IMR-90 (cell line): Measurements from ENCODE around the gene CD300LG. TPM values are rescaled to one million over a fixed set of nuclear protein-coding genes. Genes with fewer than 3 reads are reported as not detected.

Experiments
- ATAC-seq: fragments of 200-7000 bp; cut with Tn5 transposase; 2 replicates; pipeline ENCODE4 v1.9.1; 2020; ENCODE audit warnings: low read depth, mild to moderate bottlenecking, moderate library complexity
- BruUV-seq: library from RNA; stranded (reverse); fragments of 400-500 nt; replicated peaks from 2 replicates; lab custom pipeline; 2021; lab: Mats Ljungman, UMichigan
- CTCF ChIA-PET: fragments of 300-600 bp; formaldehyde crosslinking; extraction: SDS; loops from one replicate; lab custom pipeline; 2021; ENCODE audit warnings: antibody characterized with exemption; lab: Yijun Ruan, JAX
- POLR2A ChIA-PET: fragments of 300-600 bp; sonication (Branson Sonifier 250); formaldehyde crosslinking; loops from one replicate; lab custom pipeline; 2022; ENCODE audit warnings: antibody characterized with exemption; ENCODE audit not compliant: unreplicated experiment; lab: Charles Lee
- DNase-seq: peaks from one replicate; pipeline ENCODE4 v3.0.0; 2013
- H2AFZ ChIP-seq: replicated peaks from 2 replicates; pipeline ENCODE3; 2013; ENCODE audit warnings: low read length, mild to moderate bottlenecking; ENCODE audit not compliant: poor library complexity
- H2AK5ac ChIP-seq: 2 replicates; pipeline ENCODE4 v1.6.1; 2013; ENCODE audit warnings: low read depth, low read length, inconsistent platforms
- H2AK9ac ChIP-seq: replicated peaks from 2 replicates; pipeline ENCODE3; 2013; ENCODE audit warnings: mild to moderate bottlenecking, low read depth, low read length, moderate library complexity; ENCODE audit not compliant: poor library complexity
- H2BK120ac ChIP-seq: 2 replicates; pipeline ENCODE4 v1.6.1; 2013; ENCODE audit warnings: low read depth, low read length, inconsistent platforms
- H2BK15ac ChIP-seq: 3 replicates; pipeline ENCODE4 v1.6.1; 2013; ENCODE audit warnings: low read depth, low read length, inconsistent platforms
- H2BK20ac ChIP-seq: 2 replicates; pipeline ENCODE4 v1.6.1; 2013; ENCODE audit warnings: low read depth, mild to moderate bottlenecking, inconsistent platforms, low read length, moderate library complexity
- H2BK5ac ChIP-seq: 2 replicates; pipeline ENCODE4 v1.6.1; 2013; ENCODE audit warnings: mild to moderate bottlenecking, low read depth, low read length, inconsistent platforms; ENCODE audit not compliant: poor library complexity, severe bottlenecking
- H3K14ac ChIP-seq: replicated peaks from 2 replicates; pipeline ENCODE4 v1.6.1; 2013; ENCODE audit warnings: low read depth, low read length, inconsistent platforms
- H3K18ac ChIP-seq: 2 replicates; pipeline ENCODE4 v1.6.1; 2013; ENCODE audit warnings: low read depth, low read length, control low read depth
- H3K23ac ChIP-seq: 2 replicates; pipeline ENCODE4 v1.6.1; 2013; ENCODE audit warnings: low read depth, low read length, inconsistent platforms
- H3K27ac ChIP-seq: 2 replicates; pipeline ENCODE4 v1.5.1; 2013; ENCODE audit warnings: mild to moderate bottlenecking, control low read depth, low read length; ENCODE audit not compliant: insufficient read depth
- H3K27me3 ChIP-seq: 2 replicates; pipeline ENCODE4 v1.6.1; 2013; ENCODE audit warnings: low read length; ENCODE audit not compliant: control insufficient read depth, insufficient read depth
- H3K36me3 ChIP-seq: 2 replicates; pipeline ENCODE4 v1.6.1; 2013; ENCODE audit warnings: low read length, mixed read lengths; ENCODE audit not compliant: control insufficient read depth, insufficient read depth
- H3K4ac ChIP-seq: 2 replicates; pipeline ENCODE4 v1.6.1; 2013; ENCODE audit warnings: low read depth, low read length, inconsistent platforms
- H3K4me1 ChIP-seq: 2 replicates; pipeline ENCODE4 v1.6.1; 2013; ENCODE audit warnings: low read length, mixed read lengths; ENCODE audit not compliant: control insufficient read depth, insufficient read depth
- H3K4me2 ChIP-seq: 2 replicates; pipeline ENCODE4 v1.6.1; 2013; ENCODE audit warnings: low read depth, mild to moderate bottlenecking, control low read depth, low read length, moderate library complexity
- H3K4me3 ChIP-seq: 2 replicates; pipeline ENCODE4 v1.5.1; 2013; ENCODE audit warnings: low read depth, mild to moderate bottlenecking, control low read depth, low read length, moderate library complexity; ENCODE audit not compliant: insufficient read depth
- H3K56ac ChIP-seq: 2 replicates; pipeline ENCODE4 v1.6.1; 2013; ENCODE audit warnings: low read length, inconsistent platforms; ENCODE audit not compliant: insufficient read depth; ENCODE audit errors: extremely low read depth
- H3K79me1 ChIP-seq, 2 experiments: 2 replicates each; pipeline ENCODE4 v1.6.1; 2013; ENCODE audit warnings: low read length in 2 of 2, inconsistent platforms in 1 of 2, low read depth in 1 of 2
- H3K9ac ChIP-seq: 2 replicates; pipeline ENCODE4 v1.6.1; 2013; ENCODE audit warnings: low read depth, low read length, control low read depth
- H3K9me1 ChIP-seq: 2 replicates; pipeline ENCODE4 v1.6.1; 2013; ENCODE audit warnings: low read length, inconsistent platforms; ENCODE audit not compliant: insufficient read depth
- H3K9me3 ChIP-seq: 2 replicates; pipeline ENCODE4 v1.6.1; 2013; ENCODE audit warnings: low read length; ENCODE audit not compliant: control insufficient read depth, insufficient read depth
- H4K20me1 ChIP-seq: 2 replicates; pipeline ENCODE4 v1.6.1; 2013; ENCODE audit warnings: low read length, inconsistent platforms; ENCODE audit not compliant: insufficient read depth
- H4K5ac ChIP-seq: 2 replicates; pipeline ENCODE4 v1.6.1; 2013; ENCODE audit warnings: mild to moderate bottlenecking, low read depth, low read length, control low read depth
- H4K8ac ChIP-seq, 2 experiments: 2 replicates each; pipeline ENCODE4 v1.6.1; 2013; ENCODE audit warnings: low read depth in 2 of 2, low read length in 2 of 2, control low read depth in 1 of 2, inconsistent platforms in 1 of 2
- H4K91ac ChIP-seq: 2 replicates; pipeline ENCODE4 v1.6.1; 2013; ENCODE audit warnings: low read depth, low read length, inconsistent platforms; ENCODE audit not compliant: insufficient read depth
- MAFK ChIP-seq: IDR thresholded peaks from 2 replicates; pipeline ENCODE4 v1.6.1; 2012; ENCODE audit warnings: low read depth, low read length, improper control_type of control experiment
- MAZ ChIP-seq: IDR thresholded peaks from 2 replicates; pipeline ENCODE4 v1.6.1; 2012; ENCODE audit warnings: low read depth, mild to moderate bottlenecking, low read length, improper control_type of control experiment, moderate library complexity, borderline replicate concordance
- MXI1 ChIP-seq: IDR thresholded peaks from 2 replicates; pipeline ENCODE4 v1.6.1; 2012; ENCODE audit warnings: low read depth, mild to moderate bottlenecking, low read length, moderate library complexity, borderline replicate concordance
- POLR2A ChIP-seq: IDR thresholded peaks from 2 replicates; pipeline ENCODE4 v1.6.1; 2012; ENCODE audit warnings: mild to moderate bottlenecking, low read depth, low read length
- RAD21 ChIP-seq: IDR thresholded peaks from 2 replicates; pipeline ENCODE4 v1.6.1; 2012; ENCODE audit warnings: low read length, improper control_type of control experiment
- RCOR1 ChIP-seq: IDR thresholded peaks from 2 replicates; pipeline ENCODE4 v1.6.1; 2012; ENCODE audit warnings: mild to moderate bottlenecking, low read length, improper control_type of control experiment; ENCODE audit not compliant: insufficient replicate concordance
- RFX5 ChIP-seq: IDR thresholded peaks from 2 replicates; pipeline ENCODE4 v1.8.0; 2012; ENCODE audit warnings: low read depth, mild to moderate bottlenecking, low read length, moderate library complexity
- WGBS, 2 experiments: methylation state at CpG; one replicate each; pipeline versions ENCODE4 v1.1.5 to v1.1.7; 2013; ENCODE audit warnings: missing lambda C conversion rate in 2 of 2; ENCODE audit not compliant: insufficient read length in 1 of 2; ENCODE audit errors: extremely low coverage in 2 of 2; 5-methylcytosine and 5-hydroxymethylcytosine counted together
- dilution Hi-C: fragments of 300-500 bp; cut with HindIII; formaldehyde crosslinking; loops from one replicate; pipeline ENCODE4 v1.14.3; 2018; ENCODE audit warnings: low sequenced_read_pairs; ENCODE audit not compliant: unreplicated experiment
- in situ Hi-C: fragments of 300-500 bp; cut with MboI; formaldehyde crosslinking; loops from 3 replicates; pipeline ENCODE4 v1.14.3; 2019; ENCODE audit warnings: low sequenced_read_pairs, inconsistent platforms, mixed read lengths
- intact Hi-C: fragments of 100-400 bp; cut with micrococcal nuclease; formaldehyde crosslinking; loops from 2 replicates; pipeline ENCODE4 v1.10.0; 2022
- polyA plus RNA-seq, 3 experiments: library from polyadenylated mRNA; depleted of rRNA; stranded (reverse); fragments of >200 nt; gene quantifications; 2 replicates each; pipeline ENCODE4 v1.2.3, GENCODE V29; 2012; ENCODE audit warnings: low replicate concordance in 1 of 3
- total RNA-seq: library from RNA; depleted of rRNA; stranded (reverse); fragments of >200 nt; gene quantifications from 2 replicates; pipeline ENCODE4 v1.2.3, GENCODE V29; 2012
- TF ChIP-seq, protein P1 (sequence below): fragments of 150-350 bp; IDR thresholded peaks from 2 replicates; pipeline ENCODE4 v1.6.1; 2017; ENCODE audit warnings: mild to moderate bottlenecking, antibody characterized with exemption, low read length, low read depth
- TF ChIP-seq, protein P2 (sequence below): conservative IDR thresholded peaks from 2 replicates; pipeline ENCODE4 v1.5.1; 2012; ENCODE audit warnings: mild to moderate bottlenecking, low read depth, low read length, improper control_type of control experiment

CD300LG gene
- total and polyA plus RNA-seq, 2 of the 4 experiments (the other 2 are of a cell fraction), result not detected

DNA sequence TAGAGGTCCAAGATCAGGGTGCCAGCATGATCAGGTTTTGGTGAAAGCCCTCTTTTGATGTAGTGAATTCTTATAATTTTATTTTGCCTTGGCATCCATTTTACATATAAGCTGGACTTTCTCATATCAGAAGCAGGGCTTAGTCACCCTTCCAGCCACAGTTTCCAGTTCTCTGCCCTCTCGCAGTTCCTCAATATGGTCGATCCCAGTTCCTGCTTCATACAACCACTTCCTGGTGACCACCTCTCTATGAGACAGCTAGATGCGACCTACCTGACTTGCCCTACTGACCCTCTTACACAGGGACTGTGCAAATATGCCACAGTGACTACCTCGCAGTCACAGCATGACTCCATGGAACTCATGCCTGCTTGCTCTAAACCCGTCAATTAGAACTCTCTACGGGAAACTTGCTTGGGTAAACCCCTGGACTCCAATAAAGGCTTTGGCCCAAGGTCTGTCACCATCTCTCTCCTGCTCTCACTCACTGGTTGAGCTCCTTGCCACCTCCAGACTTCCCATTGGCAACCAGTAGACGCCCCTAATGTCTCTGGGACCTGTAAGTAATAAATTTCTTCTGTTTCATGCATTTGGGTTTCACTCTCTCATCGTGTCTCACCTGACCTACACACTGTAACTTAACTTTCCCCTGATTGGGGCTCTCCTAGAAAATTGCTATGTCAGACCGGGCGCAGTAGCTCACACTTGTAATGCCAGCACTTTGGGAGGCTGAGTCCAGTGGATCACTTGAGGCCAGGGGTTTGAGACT lies 21.4 kb downstream of the CD300LG start:
- ChIA-PET POLR2A (no interaction called here), CTCF (no interaction called here)
- Histone ChIP-seq H3K27me3 (peaks cover 59% of the 10 kb centered on the region), H3K9ac (no peak overlapping the region), H3K9me1 (no peaks in the 10 kb centered on the region), H2BK5ac (no peak overlapping the region), H2AK5ac (no peak overlapping the region), H3K4me3 (no peak overlapping the region), H4K91ac (no peak overlapping the region), H4K20me1 (no peaks in the 10 kb centered on the region), H3K36me3 (no peaks in the 10 kb centered on the region), H2BK15ac (no peak overlapping the region), H3K4me1 (no peaks in the 10 kb centered on the region), H4K5ac (no peak overlapping the region), H3K27ac (no peak overlapping the region), H3K9me3 (peaks cover 4% of the 10 kb centered on the region), H3K14ac (no peak overlapping the region), H3K23ac (no peak overlapping the region), H2BK120ac (no peak overlapping the region), H3K18ac (no peak overlapping the region), H2AFZ (no peak overlapping the region), H3K4me2 (no peak overlapping the region), H3K79me1 (no peaks in the 10 kb centered on the region), H3K4ac (no peak overlapping the region), H2BK20ac (no peak overlapping the region), H2AK9ac (no peak overlapping the region), H3K56ac (no peak overlapping the region), H4K8ac (no peak overlapping the region)
- no TSS peak for BruUV-seq
- DNase-seq (no peak), ATAC-seq (no peak)
- TF ChIP-seq RFX5 (no peak), POLR2A (no peak), MXI1 (no peak), MAZ (no peak), RAD21 (no peak), MAFK (no peak), RCOR1 (no peak)
- TF ChIP-seq, protein P1, sequence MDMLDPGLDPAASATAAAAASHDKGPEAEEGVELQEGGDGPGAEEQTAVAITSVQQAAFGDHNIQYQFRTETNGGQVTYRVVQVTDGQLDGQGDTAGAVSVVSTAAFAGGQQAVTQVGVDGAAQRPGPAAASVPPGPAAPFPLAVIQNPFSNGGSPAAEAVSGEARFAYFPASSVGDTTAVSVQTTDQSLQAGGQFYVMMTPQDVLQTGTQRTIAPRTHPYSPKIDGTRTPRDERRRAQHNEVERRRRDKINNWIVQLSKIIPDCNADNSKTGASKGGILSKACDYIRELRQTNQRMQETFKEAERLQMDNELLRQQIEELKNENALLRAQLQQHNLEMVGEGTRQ, result no peak
- TF ChIP-seq, protein P2, sequence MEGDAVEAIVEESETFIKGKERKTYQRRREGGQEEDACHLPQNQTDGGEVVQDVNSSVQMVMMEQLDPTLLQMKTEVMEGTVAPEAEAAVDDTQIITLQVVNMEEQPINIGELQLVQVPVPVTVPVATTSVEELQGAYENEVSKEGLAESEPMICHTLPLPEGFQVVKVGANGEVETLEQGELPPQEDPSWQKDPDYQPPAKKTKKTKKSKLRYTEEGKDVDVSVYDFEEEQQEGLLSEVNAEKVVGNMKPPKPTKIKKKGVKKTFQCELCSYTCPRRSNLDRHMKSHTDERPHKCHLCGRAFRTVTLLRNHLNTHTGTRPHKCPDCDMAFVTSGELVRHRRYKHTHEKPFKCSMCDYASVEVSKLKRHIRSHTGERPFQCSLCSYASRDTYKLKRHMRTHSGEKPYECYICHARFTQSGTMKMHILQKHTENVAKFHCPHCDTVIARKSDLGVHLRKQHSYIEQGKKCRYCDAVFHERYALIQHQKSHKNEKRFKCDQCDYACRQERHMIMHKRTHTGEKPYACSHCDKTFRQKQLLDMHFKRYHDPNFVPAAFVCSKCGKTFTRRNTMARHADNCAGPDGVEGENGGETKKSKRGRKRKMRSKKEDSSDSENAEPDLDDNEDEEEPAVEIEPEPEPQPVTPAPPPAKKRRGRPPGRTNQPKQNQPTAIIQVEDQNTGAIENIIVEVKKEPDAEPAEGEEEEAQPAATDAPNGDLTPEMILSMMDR, result no peak
- intact Hi-C loops (no loop called here), dilution Hi-C loops (no loop called here), in situ Hi-C loops (no loop called here)
- WGBS, 2 experiments, result 75% methylated on average over 6 of the region's 10 CpGs; no CpG with 5 or more reads in 1 of the 2 experiments
